ENCODE results near the gene SMPDL3B.
A peak's percentile ranks its signal among the peaks of the same experiment; 100 is the strongest.

SMPDL3B gene, protein sequence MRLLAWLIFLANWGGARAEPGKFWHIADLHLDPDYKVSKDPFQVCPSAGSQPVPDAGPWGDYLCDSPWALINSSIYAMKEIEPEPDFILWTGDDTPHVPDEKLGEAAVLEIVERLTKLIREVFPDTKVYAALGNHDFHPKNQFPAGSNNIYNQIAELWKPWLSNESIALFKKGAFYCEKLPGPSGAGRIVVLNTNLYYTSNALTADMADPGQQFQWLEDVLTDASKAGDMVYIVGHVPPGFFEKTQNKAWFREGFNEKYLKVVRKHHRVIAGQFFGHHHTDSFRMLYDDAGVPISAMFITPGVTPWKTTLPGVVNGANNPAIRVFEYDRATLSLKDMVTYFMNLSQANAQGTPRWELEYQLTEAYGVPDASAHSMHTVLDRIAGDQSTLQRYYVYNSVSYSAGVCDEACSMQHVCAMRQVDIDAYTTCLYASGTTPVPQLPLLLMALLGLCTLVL

DNA sequence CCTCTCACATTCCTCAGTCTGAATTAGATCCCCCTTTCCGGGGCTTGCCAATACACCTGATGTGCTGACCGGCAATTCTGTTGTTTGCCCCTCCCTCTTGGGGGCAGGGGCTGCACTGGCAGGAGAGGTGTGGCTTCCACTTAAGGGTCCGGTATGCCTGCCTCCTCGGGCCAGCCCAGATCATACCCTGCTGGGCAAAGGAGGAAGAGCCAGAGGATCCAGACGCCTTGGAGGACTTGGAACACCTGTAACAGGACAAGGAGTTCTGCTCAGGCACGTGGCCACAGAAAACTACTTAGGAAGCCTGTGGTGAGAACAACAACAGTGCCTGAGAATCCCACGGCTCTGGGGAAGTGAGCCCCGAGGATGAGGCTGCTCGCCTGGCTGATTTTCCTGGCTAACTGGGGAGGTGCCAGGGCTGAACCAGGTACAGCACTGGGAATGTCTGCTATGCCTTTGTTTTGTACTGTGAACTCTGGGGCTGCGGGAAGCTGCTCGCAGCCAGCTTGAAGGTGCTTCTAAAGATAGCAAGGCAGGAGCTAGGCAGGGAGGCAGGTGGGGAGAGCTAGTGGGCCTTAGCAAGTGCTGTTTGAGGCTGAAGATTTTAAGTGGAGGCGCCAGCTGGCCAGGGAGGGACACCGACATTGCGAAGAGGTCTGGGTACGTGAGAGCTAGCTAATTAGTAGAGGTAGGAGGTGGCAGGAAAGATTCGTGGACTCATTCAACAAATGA is at the start of gene SMPDL3B:
Gene SMPDL3B (plus strand): TSS at position 183 of the 732 bp plus-strand sequence. CDS start 184 bp downstream, at position 367.
- Mint-ChIP-seq H3K4me1 (peaks cover 14% of the 10 kb centered on the region), H3K36me3 (ENCODE audit: low read depth) (no peaks in the 10 kb centered on the region), H3K4me3 (peak within 1 kb of the TSS; percentile 59), H3K27ac (no peak within 1 kb of the TSS), H3K9me3 (no peaks in the 10 kb centered on the region), H3K27me3 (peaks cover 17% of the 10 kb centered on the region)
- ATAC-seq = peak; percentile 58
- DNase-seq = peak; percentile 20

DNA sequence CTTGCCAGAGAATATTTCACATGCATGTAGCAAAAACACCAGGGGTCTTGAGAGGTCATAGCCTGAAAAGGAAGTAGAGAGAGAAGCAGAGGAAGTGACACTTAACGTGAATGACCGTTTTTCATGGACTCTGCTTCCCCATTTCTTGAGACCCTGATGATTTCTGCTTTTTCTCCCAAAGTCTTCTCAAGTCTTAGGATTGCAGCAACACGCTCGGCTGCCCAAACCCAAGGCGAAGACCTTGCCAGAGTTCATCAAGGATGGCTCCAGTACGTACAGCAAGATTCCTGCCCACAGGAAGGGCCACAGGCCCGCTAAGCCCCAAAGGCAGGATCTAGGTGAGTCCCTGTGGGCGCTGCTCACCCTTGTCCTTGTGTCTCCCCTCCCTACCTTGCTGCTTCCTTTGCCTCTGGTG is 49.7 kb upstream of the SMPDL3B start:
- no peak for ATAC-seq
- Mint-ChIP-seq H3K9me3 (no peaks in the 10 kb centered on the region), H3K4me1 (peaks cover 61% of the 10 kb centered on the region), H3K27ac (peak overlapping the region; percentile 67), H3K36me3 (ENCODE audit: low read depth) (peaks cover 49% of the 10 kb centered on the region), H3K27me3 (no peaks in the 10 kb centered on the region), H3K4me3 (no peak overlapping the region)
- DNase-seq = no peak

DNA sequence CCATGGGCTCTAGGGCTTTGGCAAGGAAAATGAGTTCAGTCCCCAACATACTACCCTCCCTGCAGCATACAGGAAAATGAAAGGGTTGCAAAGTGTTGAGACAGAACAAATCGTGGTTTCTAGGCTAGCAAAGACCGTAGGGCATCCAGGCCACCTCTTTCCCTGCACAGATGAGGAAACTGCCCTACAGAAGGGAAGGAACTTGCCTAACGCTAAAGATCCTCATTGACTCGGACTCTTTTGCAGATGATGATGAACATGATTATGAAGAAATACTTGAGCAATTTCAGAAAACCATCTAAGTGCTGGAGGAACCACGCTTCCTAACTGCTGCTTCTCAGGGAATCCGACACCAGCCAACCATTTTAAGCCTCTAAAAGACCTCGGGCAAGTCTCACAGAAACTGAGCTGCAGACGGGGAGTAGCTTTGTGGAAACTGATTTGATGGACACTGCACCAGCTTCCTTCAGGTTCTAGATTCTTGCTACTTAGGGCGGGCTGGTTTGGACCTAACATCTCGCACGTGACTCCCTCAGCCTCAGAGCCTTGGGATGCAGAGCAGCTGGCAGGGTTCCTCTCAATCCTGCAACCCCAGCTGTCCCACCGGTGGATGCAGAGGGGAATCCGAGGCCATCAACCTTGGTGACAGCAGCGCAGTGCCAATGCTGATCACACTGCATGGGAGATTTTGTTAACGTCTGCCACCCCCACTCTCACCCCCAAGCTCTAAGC is 49.0 kb upstream of the SMPDL3B start:
- no peak for ATAC-seq
- Mint-ChIP-seq H3K4me1 (peaks cover 67% of the 10 kb centered on the region), H3K27me3 (no peaks in the 10 kb centered on the region), H3K27ac (peak overlapping the region; percentile 76), H3K4me3 (no peak overlapping the region), H3K36me3 (ENCODE audit: low read depth) (peaks cover 53% of the 10 kb centered on the region), H3K9me3 (no peaks in the 10 kb centered on the region)
- DNase-seq = no peak

DNA sequence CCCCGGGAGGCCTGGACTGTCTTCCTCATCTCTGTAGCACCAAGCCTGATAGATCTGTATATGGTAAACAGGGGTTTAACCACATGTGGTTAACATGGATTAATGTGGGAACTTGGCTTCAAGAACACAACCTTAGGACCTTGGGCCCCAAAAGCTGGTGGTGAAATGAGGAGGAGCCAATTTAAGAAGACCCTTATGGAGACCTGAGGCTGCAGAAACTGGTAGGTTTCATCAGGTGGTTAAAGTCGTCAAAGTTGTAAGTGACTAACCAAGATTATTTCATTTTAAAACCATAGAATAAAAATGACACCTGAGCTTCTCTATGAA is 48.5 kb upstream of the SMPDL3B start:
- Mint-ChIP-seq H3K4me1 (peaks cover 72% of the 10 kb centered on the region), H3K9me3 (no peaks in the 10 kb centered on the region), H3K36me3 (ENCODE audit: low read depth) (peaks cover 58% of the 10 kb centered on the region), H3K4me3 (no peak overlapping the region), H3K27me3 (no peaks in the 10 kb centered on the region), H3K27ac (peak overlapping the region; percentile 76)
- ATAC-seq (peak; percentile 5), DNase-seq (no peak)

DNA sequence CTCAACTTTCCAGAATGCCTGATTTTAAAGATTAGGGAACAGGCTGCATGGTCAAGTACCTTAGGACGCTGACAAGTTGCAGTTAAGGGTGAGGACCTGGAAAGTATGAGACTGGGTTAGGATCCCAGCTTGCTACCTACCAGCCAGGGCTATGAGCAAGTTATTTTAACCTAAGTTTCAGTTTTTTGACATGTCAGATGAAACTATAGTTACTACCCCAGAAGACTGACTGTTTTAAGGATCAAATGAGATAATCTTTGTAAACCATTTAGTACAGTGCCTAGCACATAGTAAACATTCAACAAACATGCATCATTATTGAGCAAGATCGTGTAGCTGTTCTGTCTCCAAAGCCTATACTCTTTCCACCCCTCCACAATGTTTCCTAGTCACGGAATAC is 48.1 kb upstream of the SMPDL3B start:
- peak overlapping the region; percentile 46 for H3K4me3 Mint-ChIP-seq
- H3K27me3 Mint-ChIP-seq = no peaks in the 10 kb centered on the region
- peaks cover 61% of the 10 kb centered on the region for H3K36me3 Mint-ChIP-seq (ENCODE audit: low read depth)
- H3K9me3 Mint-ChIP-seq = no peaks in the 10 kb centered on the region
- H3K4me1 Mint-ChIP-seq = peaks cover 77% of the 10 kb centered on the region
- no peak for DNase-seq
- H3K27ac Mint-ChIP-seq = peak overlapping the region; percentile 76
- ATAC-seq = no peak

DNA sequence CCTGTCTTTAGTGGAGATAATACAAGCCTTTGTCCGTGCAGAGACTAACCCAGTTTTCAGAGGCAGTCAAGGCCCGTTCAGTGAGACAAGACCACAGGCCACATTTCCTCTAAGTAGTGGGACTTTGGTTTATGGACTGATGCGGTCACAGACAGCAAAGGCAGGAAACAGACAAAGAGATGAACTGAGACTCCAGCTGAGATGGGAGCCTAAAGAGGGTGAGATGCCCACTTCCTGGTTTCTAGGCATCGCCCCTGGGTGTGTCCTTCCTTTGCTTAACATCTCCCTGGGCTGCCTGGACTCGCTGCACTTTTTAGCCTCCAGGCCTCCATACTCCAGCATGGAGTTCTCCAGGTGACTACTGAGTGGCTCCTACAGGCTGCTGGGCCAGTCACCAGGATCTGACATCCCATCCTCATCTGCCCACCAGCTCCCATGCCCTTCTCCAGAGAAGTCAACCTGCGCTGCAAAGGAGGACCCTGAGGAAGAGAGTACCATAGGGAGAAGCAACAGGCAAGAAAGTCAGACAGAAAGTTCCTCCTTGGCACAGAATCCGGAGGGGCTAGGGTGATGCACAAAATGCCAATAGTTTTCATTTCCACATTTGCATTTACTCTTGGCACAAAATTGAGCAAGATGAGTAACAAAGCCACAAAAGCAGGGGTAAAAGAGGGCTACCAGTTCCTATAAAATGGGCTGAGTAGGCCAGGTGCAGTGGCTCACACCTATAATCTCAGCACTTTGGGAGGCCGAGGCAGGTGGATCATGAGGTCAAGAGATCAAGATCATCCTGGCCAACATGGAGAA is 47.4 kb upstream of the SMPDL3B start:
- H3K36me3 Mint-ChIP-seq (ENCODE audit: low read depth) = peaks cover 67% of the 10 kb centered on the region
- no peak for DNase-seq
- no peaks in the 10 kb centered on the region for H3K9me3 Mint-ChIP-seq
- peak; percentile 33 for ATAC-seq
- H3K4me1 Mint-ChIP-seq = peaks cover 83% of the 10 kb centered on the region
- H3K4me3 Mint-ChIP-seq = peak overlapping the region; percentile 46
- H3K27ac Mint-ChIP-seq = peak overlapping the region; percentile 76
- no peaks in the 10 kb centered on the region for H3K27me3 Mint-ChIP-seq

DNA sequence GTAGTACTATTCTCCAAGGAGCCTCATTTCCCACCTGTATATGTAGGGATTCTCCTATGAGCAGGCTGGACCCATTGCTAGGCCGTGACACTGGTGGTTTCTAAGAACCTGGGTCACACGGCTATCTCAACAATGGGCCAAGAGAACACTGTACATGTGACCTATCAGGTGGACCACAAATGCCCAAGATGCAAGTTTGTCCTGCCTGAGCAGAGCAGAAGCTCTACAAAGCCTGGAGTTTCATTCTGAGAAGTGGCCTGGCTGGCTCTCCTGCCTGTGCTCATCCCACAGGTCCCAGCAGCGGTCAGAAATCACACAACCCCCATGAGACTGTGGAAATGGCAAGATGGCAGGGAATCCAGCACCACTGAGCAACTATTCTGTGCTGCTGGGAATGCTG is 45.3 kb upstream of the SMPDL3B start:
- no peak overlapping the region for H3K4me3 Mint-ChIP-seq
- DNase-seq = no peak
- peaks cover 71% of the 10 kb centered on the region for H3K36me3 Mint-ChIP-seq (ENCODE audit: low read depth)
- peak overlapping the region; percentile 41 for H3K27ac Mint-ChIP-seq
- H3K4me1 Mint-ChIP-seq = peaks cover 75% of the 10 kb centered on the region
- no peaks in the 10 kb centered on the region for H3K9me3 Mint-ChIP-seq
- H3K27me3 Mint-ChIP-seq = no peaks in the 10 kb centered on the region
- ATAC-seq = no peak

DNA sequence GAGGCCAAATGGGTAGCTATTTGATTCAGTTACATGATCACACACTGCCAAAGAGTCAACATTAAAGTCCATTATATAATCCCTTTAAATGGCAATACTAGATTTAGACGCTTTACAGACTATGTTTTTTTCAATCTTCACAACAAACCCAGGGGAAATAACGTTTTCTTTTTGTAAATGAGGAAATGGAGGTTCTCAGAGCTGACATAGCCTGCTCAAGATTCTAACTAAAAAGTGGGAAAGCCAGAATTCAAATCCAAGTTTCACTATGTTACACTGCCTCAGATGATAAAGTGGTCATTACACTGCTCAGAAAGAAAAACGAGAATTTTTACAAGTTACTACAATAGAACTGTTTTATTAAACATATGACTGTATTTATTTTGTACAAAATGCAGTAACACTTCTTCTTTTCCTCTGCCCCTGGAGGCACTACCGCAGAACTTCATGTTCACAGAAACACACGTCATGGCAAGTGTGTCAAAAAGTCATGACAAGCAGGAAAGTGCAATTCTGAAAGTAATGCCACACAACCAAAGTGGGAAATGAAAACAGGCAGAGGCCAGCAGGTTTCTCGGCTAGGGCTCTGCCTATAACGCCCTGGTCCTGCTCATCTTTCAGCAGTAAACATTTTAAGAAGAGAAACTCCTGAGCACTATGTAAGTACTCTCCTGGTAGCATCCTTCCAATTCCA is 43.5 kb upstream of the SMPDL3B start:
- ATAC-seq (peak; percentile 53), DNase-seq (no peak)
- no peaks in the 10 kb centered on the region for H3K9me3 Mint-ChIP-seq
- H3K4me3 Mint-ChIP-seq = peak overlapping the region; percentile 32
- H3K27me3 Mint-ChIP-seq = no peaks in the 10 kb centered on the region
- H3K36me3 Mint-ChIP-seq (ENCODE audit: low read depth) = peaks cover 69% of the 10 kb centered on the region
- peaks cover 59% of the 10 kb centered on the region for H3K4me1 Mint-ChIP-seq
- peak overlapping the region; percentile 86 for H3K27ac Mint-ChIP-seq

DNA sequence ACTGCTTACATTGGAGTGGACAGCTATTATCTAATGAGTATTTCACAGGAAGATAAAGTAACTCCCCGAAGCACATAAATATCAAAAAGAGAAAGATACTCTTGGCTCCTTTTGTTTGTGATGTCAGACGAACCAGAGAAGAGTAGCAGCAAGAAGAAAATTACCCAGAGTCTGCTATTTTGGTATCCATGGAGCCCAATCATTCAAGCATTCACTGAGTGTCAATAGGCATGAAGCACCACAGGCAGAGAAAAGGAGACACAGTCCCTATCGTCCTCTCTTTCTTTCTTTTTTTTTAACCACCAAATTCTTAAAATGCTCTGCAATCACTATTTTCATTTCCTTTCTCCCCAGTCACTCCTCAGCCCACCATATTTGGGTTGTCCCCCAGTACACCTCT is 40.3 kb upstream of the SMPDL3B start:
- Mint-ChIP-seq H3K27me3 (no peaks in the 10 kb centered on the region), H3K4me1 (peaks cover 30% of the 10 kb centered on the region), H3K27ac (peak overlapping the region; percentile 23), H3K9me3 (no peaks in the 10 kb centered on the region), H3K4me3 (no peak overlapping the region), H3K36me3 (ENCODE audit: low read depth) (peaks cover 59% of the 10 kb centered on the region)
- ATAC-seq (no peak), DNase-seq (no peak)

DNA sequence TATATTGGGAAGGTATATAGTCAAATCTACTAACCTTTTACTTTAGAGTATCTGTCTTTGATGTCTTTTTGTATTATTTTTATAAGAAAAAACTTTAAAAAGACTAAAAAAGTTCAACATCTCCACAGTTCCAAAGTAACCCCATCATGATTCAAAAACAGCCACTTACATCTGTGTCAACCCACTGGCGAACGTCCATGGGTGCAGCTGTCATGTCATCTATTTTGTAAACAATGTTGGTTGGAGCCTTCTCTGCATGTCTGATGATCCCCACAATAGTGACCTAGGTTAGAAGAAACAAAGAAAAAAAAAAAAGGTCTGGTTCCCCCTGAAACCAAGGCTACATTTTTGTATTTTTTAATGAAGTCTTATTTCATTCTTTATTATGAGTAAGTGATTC is 28.0 kb upstream of the SMPDL3B start:
- Mint-ChIP-seq H3K27me3 (no peaks in the 10 kb centered on the region), H3K36me3 (ENCODE audit: low read depth) (peaks cover 47% of the 10 kb centered on the region), H3K9me3 (no peaks in the 10 kb centered on the region), H3K4me1 (peaks cover 3% of the 10 kb centered on the region), H3K4me3 (no peak overlapping the region), H3K27ac (no peak overlapping the region)
- ATAC-seq (no peak), DNase-seq (no peak)

DNA sequence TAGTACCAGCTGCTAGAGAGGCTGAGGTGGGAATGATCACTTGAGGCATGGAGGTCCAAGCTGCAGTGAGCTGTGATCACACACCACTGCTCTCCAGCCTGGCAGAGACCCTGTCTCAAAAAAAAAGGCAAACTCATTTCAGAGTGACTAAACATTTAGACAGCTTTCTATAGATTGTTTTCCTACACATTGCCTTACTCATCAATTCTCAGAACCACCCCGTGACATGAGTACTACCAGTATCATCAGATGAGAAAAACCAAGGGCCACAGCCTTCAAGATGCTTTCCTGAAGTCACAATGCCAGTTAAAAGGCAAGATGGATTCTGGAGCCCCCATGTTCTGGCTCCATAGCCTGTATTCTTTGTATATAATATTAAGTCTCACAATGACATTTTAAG is 22.4 kb upstream of the SMPDL3B start:
- Mint-ChIP-seq H3K4me1 (peaks cover 28% of the 10 kb centered on the region), H3K36me3 (ENCODE audit: low read depth) (peaks cover 39% of the 10 kb centered on the region), H3K27me3 (no peaks in the 10 kb centered on the region), H3K4me3 (peak overlapping the region; percentile 61), H3K9me3 (no peaks in the 10 kb centered on the region), H3K27ac (peak overlapping the region; percentile 88)
- ATAC-seq = no peak
- DNase-seq = no peak

DNA sequence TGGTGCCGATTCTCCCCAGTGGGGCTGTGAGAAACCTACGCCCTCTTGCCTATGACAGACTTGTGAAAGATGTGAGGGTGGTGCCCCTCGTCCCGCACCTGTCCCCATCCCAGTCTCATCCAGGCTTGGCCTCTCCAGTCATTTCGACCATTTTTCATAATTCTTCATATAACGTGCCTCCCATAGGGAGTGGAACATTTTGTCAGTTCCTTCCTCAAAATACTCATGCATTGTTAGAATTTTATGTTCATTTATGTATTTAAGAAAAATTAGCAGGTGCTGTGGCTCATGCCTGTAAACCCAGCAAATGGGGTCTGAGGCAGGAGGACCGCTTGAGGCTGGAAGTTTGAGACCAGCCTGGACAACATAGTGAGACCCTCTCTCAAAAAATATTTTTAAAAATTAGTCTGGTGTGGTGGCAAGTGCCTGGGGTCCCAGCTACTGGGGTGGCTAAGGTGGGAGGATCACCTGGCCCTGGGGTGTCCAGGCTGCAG is 19.7 kb upstream of the SMPDL3B start:
- DNase-seq = no peak
- H3K36me3 Mint-ChIP-seq (ENCODE audit: low read depth) = peaks cover 24% of the 10 kb centered on the region
- peak overlapping the region; percentile 100 for H3K4me3 Mint-ChIP-seq
- H3K9me3 Mint-ChIP-seq = no peaks in the 10 kb centered on the region
- H3K4me1 Mint-ChIP-seq = peaks cover 28% of the 10 kb centered on the region
- peak overlapping the region; percentile 100 for H3K27ac Mint-ChIP-seq
- no peak for ATAC-seq
- H3K27me3 Mint-ChIP-seq = peaks cover 2% of the 10 kb centered on the region

DNA sequence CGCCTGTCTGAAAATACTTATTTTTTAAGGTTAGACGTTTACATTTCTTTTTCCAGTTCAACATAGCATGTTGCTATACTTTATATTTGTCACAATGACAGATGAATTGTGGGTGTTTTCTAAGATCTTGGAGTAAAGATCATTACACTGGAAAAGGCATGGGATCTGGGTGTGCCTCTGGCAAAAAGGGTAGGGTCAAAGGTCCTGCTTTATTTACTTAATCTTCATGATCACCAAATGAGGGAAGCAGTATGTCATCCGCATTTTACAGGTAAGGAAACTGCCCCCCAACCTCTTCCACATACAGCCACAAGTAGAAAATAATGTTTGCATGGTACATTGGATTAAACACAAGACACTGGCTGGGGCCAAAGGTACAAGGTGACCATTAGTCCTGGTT is 12.5 kb upstream of the SMPDL3B start:
- DNase-seq (no peak), ATAC-seq (no peak)
- no peaks in the 10 kb centered on the region for H3K9me3 Mint-ChIP-seq
- H3K4me1 Mint-ChIP-seq = no peaks in the 10 kb centered on the region
- no peak overlapping the region for H3K27ac Mint-ChIP-seq
- peaks cover 2% of the 10 kb centered on the region for H3K27me3 Mint-ChIP-seq
- H3K36me3 Mint-ChIP-seq (ENCODE audit: low read depth) = no peaks in the 10 kb centered on the region
- no peak overlapping the region for H3K4me3 Mint-ChIP-seq

Measured in activated naive CD8-positive, alpha-beta T cell treated with anti-CD3 and anti-CD28 coated beads, Interleukin-2, amount 50 U/mL, for 24 hours (primary cell).